Calu3 (cell line): ENCODE measurements around the gene EXOC6B. TPM values are rescaled to one million over a fixed set of nuclear protein-coding genes. Genes with fewer than 3 reads are reported as not detected.
A peak's percentile ranks its signal among the peaks of the same experiment; 100 is the strongest.

Source experiments
- BruUV-seq: library from RNA; stranded (reverse); fragments of 400-500 nt; replicated peaks from 2 replicates; lab custom pipeline; 2021; lab: Mats Ljungman, UMichigan
- CTCF ChIA-PET: fragments of 300-600 bp; sonication (Branson Sonifier 250); formaldehyde crosslinking; loops from one replicate; lab custom pipeline; 2022; ENCODE audit warnings: antibody characterized with exemption; lab: Charles Lee
- DNase-seq: peaks from one replicate; pipeline ENCODE4 v3.0.0; 2022
- H3K27ac Mint-ChIP-seq: one replicate; pipeline ENCODE4 v1.8.0; 2022; ENCODE audit warnings: mixed read lengths; ENCODE audit not compliant: unreplicated experiment
- H3K27me3 Mint-ChIP-seq: one replicate; pipeline ENCODE4 v1.8.0; 2022; ENCODE audit warnings: mixed read lengths; ENCODE audit not compliant: unreplicated experiment
- H3K36me3 Mint-ChIP-seq: one replicate; pipeline ENCODE4 v1.8.0; 2022; ENCODE audit warnings: mild to moderate bottlenecking, moderate library complexity, mixed read lengths; ENCODE audit not compliant: insufficient read depth, unreplicated experiment
- H3K4me1 Mint-ChIP-seq: one replicate; pipeline ENCODE4 v1.8.0; 2022; ENCODE audit warnings: mild to moderate bottlenecking, low read depth, mixed read lengths; ENCODE audit not compliant: unreplicated experiment
- H3K4me3 Mint-ChIP-seq: one replicate; pipeline ENCODE4 v1.8.0; 2022; ENCODE audit warnings: mild to moderate bottlenecking, low read depth, moderate library complexity, mixed read lengths; ENCODE audit not compliant: unreplicated experiment
- H3K9me3 Mint-ChIP-seq: one replicate; pipeline ENCODE4 v1.8.0; 2022; ENCODE audit warnings: low read depth, mixed read lengths; ENCODE audit not compliant: unreplicated experiment
- CTCF ChIP-seq: fragments of 200-600 bp; IDR thresholded peaks from one replicate; pipeline ENCODE4 v1.8.0; 2022; ENCODE audit warnings: antibody characterized with exemption; ENCODE audit not compliant: unreplicated experiment
- intact Hi-C: fragments of 100-400 bp; cut with micrococcal nuclease; formaldehyde crosslinking; loops from one replicate; pipeline ENCODE4 v1.10.0; 2022; ENCODE audit not compliant: unreplicated experiment
- total RNA-seq: library from RNA; stranded (reverse); gene quantifications from 2 replicates; pipeline ENCODE4 v1.2.3, GENCODE V29; 2022

Gene EXOC6B
- total RNA-seq, 1 experiment from 2014 or later = 26.6 TPM

GRCh38 chr2:72863046-72863445 lies 37.2 kb upstream of the EXOC6B start:
- Mint-ChIP-seq H3K36me3 (no peaks in the 10 kb centered on the region), H3K27me3 (peaks cover 4% of the 10 kb centered on the region), H3K4me3 (peak overlapping the region; percentile 71), H3K4me1 (peaks cover 14% of the 10 kb centered on the region), H3K27ac (no peak overlapping the region), H3K9me3 (no peaks in the 10 kb centered on the region)
- no peak for DNase-seq
- intact Hi-C loops = no loop called here
- CTCF ChIA-PET = interaction anchor here (0.6 to 1.3 kb wide), 7 partner anchors 11 to 97 kb away, joined by 3 to 16 read pairs (median 5); partner anchors contain the start of gene SPR
- no TSS peak for BruUV-seq
- TF ChIP-seq CTCF = no peak

GRCh38 chr2:72862239-72862988 lies 36.6 kb upstream of the EXOC6B start:
- Mint-ChIP-seq H3K4me3 (peak overlapping the region; percentile 71), H3K27ac (no peak overlapping the region), H3K36me3 (no peaks in the 10 kb centered on the region), H3K27me3 (peaks cover 10% of the 10 kb centered on the region), H3K4me1 (peaks cover 14% of the 10 kb centered on the region), H3K9me3 (no peaks in the 10 kb centered on the region)
- CTCF ChIA-PET = interaction anchor here (0.6 to 1.3 kb wide), 7 partner anchors 12 to 96 kb away, joined by 3 to 16 read pairs (median 5); partner anchors contain the start of gene SPR
- peak; percentile 96 for DNase-seq
- no TSS peak for BruUV-seq
- intact Hi-C loops = no loop called here
- TF ChIP-seq CTCF = peak; percentile 94

GRCh38 chr2:72859831-72860262 lies 34.0 kb upstream of the EXOC6B start:
- no peak overlapping the region for H3K27ac Mint-ChIP-seq

GRCh38 chr2:72851333-72851732 lies 25.5 kb upstream of the EXOC6B start:
- H3K4me3 Mint-ChIP-seq = no peak overlapping the region
- H3K36me3 Mint-ChIP-seq = no peaks in the 10 kb centered on the region
- TF ChIP-seq CTCF = no peak
- no peaks in the 10 kb centered on the region for H3K9me3 Mint-ChIP-seq
- H3K27me3 Mint-ChIP-seq = peaks cover 24% of the 10 kb centered on the region
- CTCF ChIA-PET = no interaction called here
- H3K4me1 Mint-ChIP-seq = no peaks in the 10 kb centered on the region
- BruUV-seq = no TSS peak
- intact Hi-C loops = no loop called here
- H3K27ac Mint-ChIP-seq = no peak overlapping the region
- DNase-seq = no peak

More at GRCh38 chr2:72859831-72860262, 34.0 kb upstream of the EXOC6B start:
- no peak overlapping the region for H3K4me3 Mint-ChIP-seq
- peaks cover 14% of the 10 kb centered on the region for H3K4me1 Mint-ChIP-seq
- CTCF ChIA-PET = interaction anchor here (0.7 to 1.0 kb wide), 4 partner anchors 27 to 80 kb away, joined by 3 to 11 read pairs (median 5); partner anchors contain the start of gene SPR
- intact Hi-C loops = loop anchor here (1.0 to 5.0 kb wide), 2 partner anchors 38 to 89 kb away; no protein-coding TSS in a partner anchor
- no peaks in the 10 kb centered on the region for H3K36me3 Mint-ChIP-seq
- TF ChIP-seq CTCF = peak; percentile 55
- H3K9me3 Mint-ChIP-seq = no peaks in the 10 kb centered on the region
- H3K27me3 Mint-ChIP-seq = peaks cover 35% of the 10 kb centered on the region
- peak; percentile 82 for DNase-seq
- no TSS peak for BruUV-seq
